HepG2 (cell line): Measurements from ENCODE around the gene ATP2B3. TPM values are rescaled to one million over a fixed set of nuclear protein-coding genes. Genes with fewer than 3 reads are reported as not detected.

Experiments
- GLMP ChIP-seq: sonication (generic); formaldehyde crosslinking; IDR thresholded peaks from 2 replicates; pipeline ENCODE4 v1.9.0; 2021; ENCODE audit warnings: missing genetic modification reagents, mild to moderate bottlenecking, borderline replicate concordance
- HDAC1 ChIP-seq: sonication (generic); formaldehyde crosslinking; IDR thresholded peaks from 2 replicates; pipeline ENCODE4 v1.5.1; 2020; ENCODE audit warnings: mild to moderate bottlenecking, missing genetic modification reagents
- HNRNPLL ChIP-seq: fragments of 200-400 bp; formaldehyde crosslinking; IDR thresholded peaks from 2 replicates; pipeline ENCODE4 v1.6.1; 2017; ENCODE audit warnings: mild to moderate bottlenecking, low read depth, low read length; ENCODE audit not compliant: poor library complexity, severe bottlenecking
- KLF12 ChIP-seq: sonication (generic); formaldehyde crosslinking; IDR thresholded peaks from 2 replicates; pipeline ENCODE4 v1.4.0; 2020; ENCODE audit warnings: missing genetic modification reagents, borderline replicate concordance
- MTA1 ChIP-seq: sonication (generic); formaldehyde crosslinking; IDR thresholded peaks from 2 replicates; pipeline ENCODE4 v1.4.0; 2020; ENCODE audit warnings: missing genetic modification reagents, mild to moderate bottlenecking, borderline replicate concordance
- NBN ChIP-seq: fragments of 450-650 bp; conservative IDR thresholded peaks from 2 replicates; pipeline ENCODE4 v1.6.1; 2017
- NR2C2 ChIP-seq: sonication (generic); formaldehyde crosslinking; IDR thresholded peaks from 2 replicates; pipeline ENCODE4 v1.4.0; 2020; ENCODE audit warnings: missing genetic modification reagents, mild to moderate bottlenecking, moderate library complexity, borderline replicate concordance
- PRPF4 ChIP-seq: fragments of 200-400 bp; formaldehyde crosslinking; IDR thresholded peaks from 2 replicates; pipeline ENCODE4 v1.6.1; 2016; ENCODE audit warnings: low read length, low read depth; ENCODE audit not compliant: poor library complexity, severe bottlenecking
- RAD51 ChIP-seq: fragments of 450-650 bp; IDR thresholded peaks from 2 replicates; pipeline ENCODE4 v1.6.1; 2016; ENCODE audit warnings: borderline replicate concordance
- RFX5 ChIP-seq: IDR thresholded peaks from 2 replicates; pipeline ENCODE4 v1.6.1; 2011; ENCODE audit warnings: low read depth, low read length, improper control_type of control experiment
- ZNF143 ChIP-seq: sonication (generic); formaldehyde crosslinking; IDR thresholded peaks from 2 replicates; pipeline ENCODE4 v1.4.0; 2020; ENCODE audit warnings: missing genetic modification reagents
- ZNF570 ChIP-seq: sonication (generic); formaldehyde crosslinking; IDR thresholded peaks from 2 replicates; pipeline ENCODE4 v1.4.0; 2020; ENCODE audit warnings: mild to moderate bottlenecking, missing genetic modification reagents, borderline replicate concordance
- ZNF576 ChIP-seq: sonication (generic); formaldehyde crosslinking; IDR thresholded peaks from 2 replicates; pipeline ENCODE4 v1.4.0; 2020; ENCODE audit warnings: mild to moderate bottlenecking, missing genetic modification reagents
- ZNF609 ChIP-seq: sonication (generic); formaldehyde crosslinking; IDR thresholded peaks from 2 replicates; pipeline ENCODE4 v1.4.0; 2020; ENCODE audit warnings: mild to moderate bottlenecking, missing genetic modification reagents, borderline replicate concordance
- ZNF768 ChIP-seq: sonication (generic); formaldehyde crosslinking; IDR thresholded peaks from 2 replicates; pipeline ENCODE4 v1.4.0; 2020; ENCODE audit warnings: missing genetic modification reagents
- ZNF780A ChIP-seq: sonication (generic); formaldehyde crosslinking; IDR thresholded peaks from 2 replicates; pipeline ENCODE4 v1.8.0; 2022; ENCODE audit warnings: mild to moderate bottlenecking, missing genetic modification reagents, moderate library complexity
- ZNF816 ChIP-seq: sonication (generic); formaldehyde crosslinking; IDR thresholded peaks from 2 replicates; pipeline ENCODE4 v1.8.0; 2022; ENCODE audit warnings: missing genetic modification reagents, mild to moderate bottlenecking, borderline replicate concordance
- ZNF891 ChIP-seq: sonication (generic); formaldehyde crosslinking; IDR thresholded peaks from 2 replicates; pipeline ENCODE4 v1.5.0; 2020; ENCODE audit warnings: mild to moderate bottlenecking, missing genetic modification reagents
- polyA plus RNA-seq, 8 experiments: library from polyadenylated mRNA; depleted of rRNA in 3 of 8; stranded (reverse) in 7 of 8; unstranded in 1 of 8; fragments of >200 nt; fragmentation: Illumina TruSeq in 4 of 8; extraction: Trizol in 4 of 8; gene quantifications; 2 replicates each; pipeline versions ENCODE4 v1.2.1 to v1.2.3, GENCODE V29; 2011 to 2016; ENCODE audit warnings: low read depth in 4 of 8, missing spikeins in 1 of 8, mixed read lengths in 1 of 8; ENCODE audit not compliant: insufficient read depth in 1 of 8
- total RNA-seq, 5 experiments: library from RNA; depleted of rRNA; stranded (reverse); fragments of >200 nt; fragmentation: Illumina TruSeq; extraction: Trizol; gene quantifications; 2 replicates each; pipeline ENCODE4 v1.2.3, GENCODE V29; 2016; ENCODE audit warnings: low read depth in 1 of 5
- TF ChIP-seq, protein P1 (sequence below): IDR thresholded peaks from 2 replicates; pipeline ENCODE4 v1.6.1; 2016
- TF ChIP-seq, protein P2 (sequence below): sonication (generic); IDR thresholded peaks from 2 replicates; pipeline ENCODE4 v1.6.1; 2016; ENCODE audit warnings: low read depth, borderline replicate concordance

Gene ATP2B3
- total and polyA plus RNA-seq, 2 of the 13 experiments (the other 11 are each of a cell fraction or from before 2014, with no cell fraction given) = not detected

- TF ChIP-seq ZNF609 (CRISPR knock-in tag) (peak; percentile 85), RFX5 (no peak), PRPF4 (no peak), ZNF891 (CRISPR knock-in tag) (no peak), ZNF768 (CRISPR knock-in tag) (no peak), ZNF816 (CRISPR knock-in tag) (no peak), ZNF143 (CRISPR knock-in tag) (0 out of 2 replicates have a peak, but pooled peaks have one; percentile 24), ZNF780A (no peak), MTA1 (peak; percentile 70; the same call in 1 of the 2 replicates), HDAC1 (CRISPR knock-in tag) (peak; percentile 71; the same call in 1 of the 2 replicates), NR2C2 (CRISPR knock-in tag) (peak; percentile 96), KLF12 (no peak), RAD51 (no peak), HNRNPLL (peak; percentile 23), ZNF576 (CRISPR knock-in tag) (no peak), GLMP (CRISPR knock-in tag) (no peak), NBN (no peak), ZNF570 (CRISPR knock-in tag) (no peak)
- TF ChIP-seq, protein P1, sequence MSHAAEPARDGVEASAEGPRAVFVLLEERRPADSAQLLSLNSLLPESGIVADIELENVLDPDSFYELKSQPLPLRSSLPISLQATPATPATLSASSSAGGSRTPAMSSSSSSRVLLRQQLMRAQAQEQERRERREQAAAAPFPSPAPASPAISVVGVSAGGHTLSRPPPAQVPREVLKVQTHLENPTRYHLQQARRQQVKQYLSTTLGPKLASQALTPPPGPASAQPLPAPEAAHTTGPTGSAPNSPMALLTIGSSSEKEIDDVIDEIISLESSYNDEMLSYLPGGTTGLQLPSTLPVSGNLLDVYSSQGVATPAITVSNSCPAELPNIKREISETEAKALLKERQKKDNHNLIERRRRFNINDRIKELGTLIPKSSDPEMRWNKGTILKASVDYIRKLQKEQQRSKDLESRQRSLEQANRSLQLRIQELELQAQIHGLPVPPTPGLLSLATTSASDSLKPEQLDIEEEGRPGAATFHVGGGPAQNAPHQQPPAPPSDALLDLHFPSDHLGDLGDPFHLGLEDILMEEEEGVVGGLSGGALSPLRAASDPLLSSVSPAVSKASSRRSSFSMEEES (CRISPR knock-in tag) = no peak
- TF ChIP-seq, protein P2, sequence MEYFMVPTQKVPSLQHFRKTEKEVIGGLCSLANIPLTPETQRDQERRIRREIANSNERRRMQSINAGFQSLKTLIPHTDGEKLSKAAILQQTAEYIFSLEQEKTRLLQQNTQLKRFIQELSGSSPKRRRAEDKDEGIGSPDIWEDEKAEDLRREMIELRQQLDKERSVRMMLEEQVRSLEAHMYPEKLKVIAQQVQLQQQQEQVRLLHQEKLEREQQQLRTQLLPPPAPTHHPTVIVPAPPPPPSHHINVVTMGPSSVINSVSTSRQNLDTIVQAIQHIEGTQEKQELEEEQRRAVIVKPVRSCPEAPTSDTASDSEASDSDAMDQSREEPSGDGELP = peak; percentile 88
These were observed 29.1 kb upstream of the ATP2B3 start (continued) for GRCh38 chrX:153488231-153488914.
